SK-N-MC (cell line): Measurements from ENCODE around the gene JPT1.

Source experiments
- EZH2 ChIP-seq: fragments of 200-600 bp; sonication (generic); IDR thresholded peaks from one replicate; pipeline ENCODE4 v1.6.1; 2017; ENCODE audit warnings: antibody characterized with exemption
- POLR2AphosphoS5 ChIP-seq: IDR thresholded peaks from 2 replicates; pipeline ENCODE4 v1.6.1; 2012; ENCODE audit warnings: mild to moderate bottlenecking, low read depth, low read length, borderline replicate concordance

GRCh38 chr17:75178453-75178852 is 24.1 kb upstream of the JPT1 start:
- TF ChIP-seq POLR2AphosphoS5 (no peak), EZH2 (no peak)
